ENCODE results near the gene KCNE3. TPM values are rescaled to one million over a fixed set of nuclear protein-coding genes. Genes with fewer than 3 reads are reported as not detected.
"Not testable (repeated sequence)": the region's sequence is repeated elsewhere in the genome, so short reads cannot be mapped to it uniquely, and the experiment has no call there.

KCNE3 gene
- total RNA-seq, 2 donors from 2014 or later, result 6.6 to 8.3 TPM

GRCh38 chr11:74417379-74417804 lies 50.0 kb downstream of the KCNE3 start:
- peak overlapping the region; percentile 81 to 88 for H3K27ac ChIP-seq
- no peak overlapping the region for H3K4me3 ChIP-seq
- H3K36me3 ChIP-seq, result no peaks in the 10 kb centered on the region
- peaks cover 15 to 23% of the 10 kb centered on the region in 2 donors for H3K4me1 ChIP-seq (ENCODE audit: control insufficient read depth in 1 of 2, low read depth in 2 of 2)
- TF ChIP-seq CTCF (IDR thresholded peaks at IDR 0.05), result no peak
- no peaks in the 10 kb centered on the region for H3K27me3 ChIP-seq (replicated peaks; ENCODE audit: insufficient read depth)
- H3K9me3 ChIP-seq, result no peaks in the 10 kb centered on the region
- no peak for DNase-seq (ENCODE audit: low spot score)
- no peak for ATAC-seq (ENCODE audit: insufficient number of reproducible peaks, low FRiP score, low read depth)

DNA sequence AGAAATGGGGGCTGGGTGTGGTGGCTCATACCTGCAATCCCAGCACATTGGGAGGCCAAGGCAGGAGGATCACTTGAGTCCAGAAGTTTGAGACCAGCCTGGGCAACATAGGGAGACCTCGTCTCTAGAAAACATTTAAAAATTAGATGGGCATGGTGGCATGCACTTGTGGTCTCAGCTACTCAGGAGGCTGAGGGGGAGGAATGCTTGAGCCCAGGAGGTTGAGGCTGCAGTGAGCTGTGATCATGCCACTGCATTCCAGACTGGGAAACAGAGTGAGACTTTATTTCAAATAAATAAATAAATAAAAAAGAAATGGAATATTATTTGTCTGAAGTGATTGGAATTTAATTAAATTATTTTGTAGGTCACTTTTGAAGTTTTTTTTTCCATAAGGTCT lies 50.4 kb downstream of the KCNE3 start:
- H3K27me3 ChIP-seq (replicated peaks; ENCODE audit: insufficient read depth); H3K4me3 ChIP-seq; H3K36me3 ChIP-seq; H3K9me3 ChIP-seq; DNase-seq (ENCODE audit: low spot score); ATAC-seq (ENCODE audit: insufficient number of reproducible peaks, low FRiP score, low read depth): not testable (repeated sequence)
- Histone ChIP-seq H3K4me1 (ENCODE audit: control insufficient read depth in 1 of 2, low read depth in 2 of 2) (peaks cover 15 to 23% of the 10 kb centered on the region in 2 donors), H3K27ac (peak overlapping the region in 1 of 2 donors; percentile 81)

DNA sequence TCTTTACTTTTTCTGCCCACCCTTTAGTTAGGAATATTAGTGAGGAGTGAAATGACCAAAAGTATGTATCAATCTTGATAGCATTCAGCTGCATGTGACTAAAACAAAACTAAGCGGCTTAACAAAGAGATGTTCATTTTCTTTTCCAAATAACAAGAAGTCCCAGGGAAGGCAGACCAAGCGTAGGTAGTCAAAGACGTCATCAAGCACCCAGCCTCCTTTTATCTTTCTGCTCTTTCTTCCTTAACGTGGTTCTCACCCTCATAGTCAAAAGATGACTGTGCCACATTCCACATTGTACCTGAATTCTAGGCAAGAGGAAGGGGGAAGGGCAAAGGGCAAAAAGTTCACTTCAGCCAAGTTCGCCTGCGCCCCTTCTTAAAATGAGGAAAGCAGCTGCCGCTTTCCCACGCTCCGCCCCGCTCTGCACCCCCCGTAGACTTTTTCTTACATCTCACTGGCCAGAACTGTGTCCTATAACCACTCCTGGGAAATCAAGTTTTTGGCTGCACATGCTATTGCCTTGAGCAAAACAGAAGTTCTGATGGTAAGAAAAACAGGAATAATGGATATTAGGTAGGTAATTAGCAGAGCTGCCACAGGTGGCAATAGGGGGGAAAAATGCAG lies 54.5 kb downstream of the KCNE3 start:
- ATAC-seq (ENCODE audit: insufficient number of reproducible peaks, low FRiP score, low read depth) (no peak), DNase-seq (ENCODE audit: low spot score) (no peak)
- Histone ChIP-seq H3K9me3 (no peaks in the 10 kb centered on the region), H3K4me1 (ENCODE audit: control insufficient read depth in 1 of 2, low read depth in 2 of 2) (peaks cover 4 to 7% of the 10 kb centered on the region in 2 donors), H3K27ac (no peak overlapping the region), H3K36me3 (no peaks in the 10 kb centered on the region), H3K4me3 (no peak overlapping the region), H3K27me3 (replicated peaks; ENCODE audit: insufficient read depth) (no peaks in the 10 kb centered on the region)
- no peak for TF ChIP-seq CTCF (IDR thresholded peaks at IDR 0.05)

DNA sequence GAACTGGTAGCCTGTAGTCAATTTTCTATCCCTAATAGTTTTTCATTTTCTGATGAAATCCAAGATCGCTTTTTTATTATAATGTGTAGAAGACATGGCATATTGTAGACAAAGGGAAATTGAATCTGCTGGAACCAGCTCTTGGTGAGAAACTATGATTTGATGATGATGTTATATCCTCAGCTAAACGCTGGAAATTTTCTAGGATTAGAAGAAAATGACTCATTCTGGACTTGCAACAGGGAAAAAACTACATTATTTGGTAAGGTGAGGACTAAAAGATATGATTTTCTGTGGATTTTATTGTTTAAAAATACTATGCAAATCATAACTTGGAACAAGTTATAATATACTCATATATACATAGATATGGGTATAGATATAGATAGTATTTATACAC lies 55.0 kb downstream of the KCNE3 start:
- no peak overlapping the region for H3K27ac ChIP-seq
- H3K4me3 ChIP-seq, result no peak overlapping the region
- no peaks in the 10 kb centered on the region for H3K27me3 ChIP-seq (replicated peaks; ENCODE audit: insufficient read depth)
- no peak for ATAC-seq (ENCODE audit: insufficient number of reproducible peaks, low FRiP score, low read depth)
- no peak for DNase-seq (ENCODE audit: low spot score)
- no peak for TF ChIP-seq CTCF (IDR thresholded peaks at IDR 0.05)
- H3K36me3 ChIP-seq, result no peaks in the 10 kb centered on the region
- no peaks in the 10 kb centered on the region for H3K9me3 ChIP-seq
- peaks cover 0 to 6% of the 10 kb centered on the region in 2 donors for H3K4me1 ChIP-seq (ENCODE audit: control insufficient read depth in 1 of 2, low read depth in 2 of 2)

DNA sequence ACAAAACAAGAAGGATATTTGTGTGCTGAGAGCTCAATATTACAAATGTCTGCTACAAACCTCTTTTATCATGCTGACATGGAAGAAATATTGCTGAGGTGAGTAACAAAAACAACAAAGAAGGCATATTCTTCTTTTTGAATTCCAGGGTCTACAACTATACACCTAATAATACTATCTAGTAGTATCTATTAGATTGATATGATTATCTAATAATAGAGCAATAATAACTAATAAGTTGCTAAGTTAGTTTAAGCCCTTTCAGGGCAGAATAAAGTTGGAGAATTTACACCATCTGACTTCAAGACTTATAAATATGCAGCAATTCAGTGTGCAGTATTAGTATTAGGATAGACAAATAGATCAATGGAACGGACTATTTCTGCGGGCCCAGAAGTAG lies 57.7 kb downstream of the KCNE3 start:
- Histone ChIP-seq H3K4me3 (no peak overlapping the region), H3K27ac (no peak overlapping the region), H3K9me3 (no peaks in the 10 kb centered on the region), H3K36me3 (no peaks in the 10 kb centered on the region), H3K27me3 (replicated peaks; ENCODE audit: insufficient read depth) (no peaks in the 10 kb centered on the region), H3K4me1 (ENCODE audit: control insufficient read depth in 1 of 2, low read depth in 2 of 2) (peaks cover 0 to 6% of the 10 kb centered on the region in 2 donors)
- ATAC-seq (ENCODE audit: insufficient number of reproducible peaks, low FRiP score, low read depth) (no peak), DNase-seq (ENCODE audit: low spot score) (no peak)
- no peak for TF ChIP-seq CTCF (IDR thresholded peaks at IDR 0.05)

Other genes with a start within 250 kb of the KCNE3 start
- gene P4HA3, start 155.9 kb downstream of the KCNE3 start, total RNA-seq, result 1 to 10 TPM; 4.4 to 5.7 TPM
- gene PGM2L1, start 69.1 kb downstream of the KCNE3 start, total RNA-seq, result 10 to 100 TPM in 1 of 2 donors, 1 to 10 TPM in 1; 8.9 to 12.4 TPM
- gene LIPT2, start 26.2 kb upstream of the KCNE3 start, total RNA-seq, result 10 to 100 TPM in 1 of 2 donors, 1 to 10 TPM in 1; 1.4 to 12.9 TPM
- 10 to 100 TPM in 1 of 2 donors, 1 to 10 TPM in 1; 5.6 to 14.5 TPM for gene POLD3, start 125.0 kb upstream of the KCNE3 start, total RNA-seq